ENCODE measurements around the gene MEX3B. TPM values are rescaled to one million over a fixed set of nuclear protein-coding genes. Genes with fewer than 3 reads are reported as not detected.

Gene MEX3B
- total and polyA plus RNA-seq, 9 of the 15 experiments (the other 6 are each of a cell fraction or from before 2014, with no cell fraction given): 0.94 to 12.8 (median 3.6) TPM

DNA sequence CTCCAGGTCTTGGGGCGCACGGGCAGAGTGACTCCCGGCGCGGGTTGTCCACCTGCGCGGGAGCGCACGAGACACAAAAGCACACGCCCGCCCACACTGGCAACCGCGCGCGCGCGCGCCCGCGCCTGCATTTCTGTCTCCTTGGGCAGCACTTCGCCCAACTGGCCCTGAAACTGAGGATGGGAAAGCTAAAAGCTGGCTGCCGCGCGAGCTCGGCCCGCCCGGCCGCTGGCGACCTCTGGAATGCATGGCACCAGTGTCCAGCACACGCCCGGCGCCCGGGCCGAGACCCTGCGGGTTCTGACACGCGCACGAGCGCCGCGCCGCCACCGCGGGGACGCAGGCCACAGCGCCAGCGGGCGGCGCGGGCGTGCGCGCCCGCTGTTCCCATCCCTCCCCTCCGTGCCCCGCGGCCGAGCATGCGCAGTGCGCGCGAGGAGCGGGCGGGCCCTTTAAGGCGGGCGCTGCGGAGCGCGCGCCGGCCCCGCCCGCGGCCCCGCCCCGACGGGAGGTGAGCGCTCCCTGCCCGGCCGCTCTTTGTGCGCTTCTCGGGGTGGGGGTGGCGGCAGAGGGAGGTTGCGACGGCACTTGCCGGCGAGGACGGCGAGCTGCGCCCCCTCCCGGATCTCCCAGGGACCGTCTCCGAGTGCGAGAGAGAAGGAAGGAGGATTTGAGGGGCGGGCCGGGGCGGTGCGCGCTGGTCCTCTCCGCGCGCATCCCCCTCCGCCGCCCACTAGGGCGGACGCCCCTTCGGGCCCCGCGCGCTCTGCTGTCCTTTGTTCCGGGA, 1.0 kb upstream of the MEX3B start (continued):
- TF ChIP-seq, protein P1, sequence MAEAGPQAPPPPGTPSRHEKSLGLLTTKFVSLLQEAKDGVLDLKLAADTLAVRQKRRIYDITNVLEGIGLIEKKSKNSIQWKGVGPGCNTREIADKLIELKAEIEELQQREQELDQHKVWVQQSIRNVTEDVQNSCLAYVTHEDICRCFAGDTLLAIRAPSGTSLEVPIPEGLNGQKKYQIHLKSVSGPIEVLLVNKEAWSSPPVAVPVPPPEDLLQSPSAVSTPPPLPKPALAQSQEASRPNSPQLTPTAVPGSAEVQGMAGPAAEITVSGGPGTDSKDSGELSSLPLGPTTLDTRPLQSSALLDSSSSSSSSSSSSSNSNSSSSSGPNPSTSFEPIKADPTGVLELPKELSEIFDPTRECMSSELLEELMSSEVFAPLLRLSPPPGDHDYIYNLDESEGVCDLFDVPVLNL (CRISPR knock-in tag; IDR thresholded peaks at IDR 0.05; ENCODE audit: low read depth): no peak
- TF ChIP-seq BACH1 (tag; IDR thresholded peaks at IDR 0.05) (no peak), FOXJ2 (tag; IDR thresholded peaks at IDR 0.05) (no peak), RBM25 (IDR thresholded peaks at IDR 0.05; ENCODE audit: low read depth, low read length, severe bottlenecking) (no peak), ZNF224 (CRISPR knock-in tag; IDR thresholded peaks at IDR 0.05) (no peak), MAZ (CRISPR knock-in tag; conservative IDR thresholded peaks at IDR 0.05 in 1 of 2, IDR thresholded peaks at IDR 0.05 in 1 of 2) (peak; percentile 94 to 98), LEF1 (IDR thresholded peaks at IDR 0.05) (no peak), DMBX1 (CRISPR knock-in tag; IDR thresholded peaks at IDR 0.05; ENCODE audit: borderline replicate concordance) (peak; percentile 63; the same call in 1 of the 2 replicates), NFATC3 (IDR thresholded peaks at IDR 0.05) (no peak), ZNF644 (tag; IDR thresholded peaks at IDR 0.05; ENCODE audit: low read depth) (peak; percentile 89), HCFC1 (IDR thresholded peaks at IDR 0.05; ENCODE audit: low read depth, low read length) (peak; percentile 18; the same call in 1 of the 2 replicates), TEAD1 (CRISPR knock-in tag; IDR thresholded peaks at IDR 0.05) (peak in 1 of 2 experiments; percentile 13; a peak in 1 of 4 replicates), ZNF830 (CRISPR knock-in tag; IDR thresholded peaks at IDR 0.05) (peak; percentile 28; the same call in 1 of the 2 replicates), NFRKB (IDR thresholded peaks at IDR 0.05; ENCODE audit: low read depth) (no peak), ZNF507 (tag; conservative IDR thresholded peaks at IDR 0.05) (no peak), RFX5 (IDR thresholded peaks at IDR 0.05; ENCODE audit: low read depth, low read length) (no peak), SUPT5H (IDR thresholded peaks at IDR 0.05) (peak; percentile 55; the same call in 1 of the 2 replicates), HMG20B (CRISPR knock-in tag; IDR thresholded peaks at IDR 0.05) (no peak), TCF7L2 (IDR thresholded peaks at IDR 0.05; ENCODE audit: low read depth, low read length) (no peak), NR3C1 (CRISPR knock-in tag; IDR thresholded peaks at IDR 0.05) (no peak), BHLHE40 (IDR thresholded peaks at IDR 0.05; ENCODE audit: low read length) (peak; percentile 81)
- TF ChIP-seq, protein P2, sequence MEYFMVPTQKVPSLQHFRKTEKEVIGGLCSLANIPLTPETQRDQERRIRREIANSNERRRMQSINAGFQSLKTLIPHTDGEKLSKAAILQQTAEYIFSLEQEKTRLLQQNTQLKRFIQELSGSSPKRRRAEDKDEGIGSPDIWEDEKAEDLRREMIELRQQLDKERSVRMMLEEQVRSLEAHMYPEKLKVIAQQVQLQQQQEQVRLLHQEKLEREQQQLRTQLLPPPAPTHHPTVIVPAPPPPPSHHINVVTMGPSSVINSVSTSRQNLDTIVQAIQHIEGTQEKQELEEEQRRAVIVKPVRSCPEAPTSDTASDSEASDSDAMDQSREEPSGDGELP (CRISPR knock-in tag; IDR thresholded peaks at IDR 0.05; ENCODE audit: borderline replicate concordance): peak; percentile 68
- TF ChIP-seq, protein P3, sequence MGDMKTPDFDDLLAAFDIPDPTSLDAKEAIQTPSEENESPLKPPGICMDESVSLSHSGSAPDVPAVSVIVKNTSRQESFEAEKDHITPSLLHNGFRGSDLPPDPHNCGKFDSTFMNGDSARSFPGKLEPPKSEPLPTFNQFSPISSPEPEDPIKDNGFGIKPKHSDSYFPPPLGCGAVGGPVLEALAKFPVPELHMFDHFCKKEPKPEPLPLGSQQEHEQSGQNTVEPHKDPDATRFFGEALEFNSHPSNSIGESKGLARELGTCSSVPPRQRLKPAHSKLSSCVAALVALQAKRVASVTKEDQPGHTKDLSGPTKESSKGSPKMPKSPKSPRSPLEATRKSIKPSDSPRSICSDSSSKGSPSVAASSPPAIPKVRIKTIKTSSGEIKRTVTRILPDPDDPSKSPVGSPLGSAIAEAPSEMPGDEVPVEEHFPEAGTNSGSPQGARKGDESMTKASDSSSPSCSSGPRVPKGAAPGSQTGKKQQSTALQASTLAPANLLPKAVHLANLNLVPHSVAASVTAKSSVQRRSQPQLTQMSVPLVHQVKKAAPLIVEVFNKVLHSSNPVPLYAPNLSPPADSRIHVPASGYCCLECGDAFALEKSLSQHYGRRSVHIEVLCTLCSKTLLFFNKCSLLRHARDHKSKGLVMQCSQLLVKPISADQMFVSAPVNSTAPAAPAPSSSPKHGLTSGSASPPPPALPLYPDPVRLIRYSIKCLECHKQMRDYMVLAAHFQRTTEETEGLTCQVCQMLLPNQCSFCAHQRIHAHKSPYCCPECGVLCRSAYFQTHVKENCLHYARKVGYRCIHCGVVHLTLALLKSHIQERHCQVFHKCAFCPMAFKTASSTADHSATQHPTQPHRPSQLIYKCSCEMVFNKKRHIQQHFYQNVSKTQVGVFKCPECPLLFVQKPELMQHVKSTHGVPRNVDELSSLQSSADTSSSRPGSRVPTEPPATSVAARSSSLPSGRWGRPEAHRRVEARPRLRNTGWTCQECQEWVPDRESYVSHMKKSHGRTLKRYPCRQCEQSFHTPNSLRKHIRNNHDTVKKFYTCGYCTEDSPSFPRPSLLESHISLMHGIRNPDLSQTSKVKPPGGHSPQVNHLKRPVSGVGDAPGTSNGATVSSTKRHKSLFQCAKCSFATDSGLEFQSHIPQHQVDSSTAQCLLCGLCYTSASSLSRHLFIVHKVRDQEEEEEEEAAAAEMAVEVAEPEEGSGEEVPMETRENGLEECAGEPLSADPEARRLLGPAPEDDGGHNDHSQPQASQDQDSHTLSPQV (IDR thresholded peaks at IDR 0.05): no peak
